Neuronal stem cell (in vitro differentiated cells): ENCODE measurements around the gene SKA2.

Source experiments
- DNase-seq: peaks from one replicate; pipeline ENCODE4 v3.0.0-alpha.2; 2013; ENCODE audit warnings: low spot score
- H2AFZ ChIP-seq: one replicate; pipeline ENCODE4 v1.6.1; 2013; ENCODE audit warnings: mild to moderate bottlenecking, low read length, inconsistent platforms
- H2AK5ac ChIP-seq: 2 replicates; pipeline ENCODE4 v1.6.1; 2013; ENCODE audit warnings: low read depth, mild to moderate bottlenecking, inconsistent platforms, low read length, moderate library complexity, mixed read lengths
- H2BK120ac ChIP-seq: 2 replicates; pipeline ENCODE4 v1.6.1; 2013; ENCODE audit warnings: low read depth, mild to moderate bottlenecking, inconsistent platforms, low read length, moderate library complexity, mixed read lengths
- H2BK12ac ChIP-seq: one replicate; pipeline ENCODE4 v1.6.1; 2013; ENCODE audit warnings: low read length, inconsistent platforms
- H2BK15ac ChIP-seq: 2 replicates; pipeline ENCODE4 v1.6.1; 2013; ENCODE audit warnings: mild to moderate bottlenecking, low read length, inconsistent platforms, mixed read lengths
- H2BK5ac ChIP-seq: one replicate; pipeline ENCODE4 v1.6.1; 2013; ENCODE audit warnings: inconsistent platforms, mild to moderate bottlenecking, low read length, moderate library complexity
- H3K14ac ChIP-seq: one replicate; pipeline ENCODE4 v1.6.1; 2013; ENCODE audit warnings: low read length, inconsistent platforms
- H3K18ac ChIP-seq: 2 replicates; pipeline ENCODE4 v1.6.1; 2013; ENCODE audit warnings: low read length, inconsistent platforms
- H3K23ac ChIP-seq: 2 replicates; pipeline ENCODE4 v1.6.1; 2013; ENCODE audit warnings: low read depth, mild to moderate bottlenecking, mixed read lengths, low read length, inconsistent platforms; ENCODE audit not compliant: poor library complexity
- H3K27ac ChIP-seq: replicated peaks from 3 replicates; pipeline ENCODE4 v1.5.1; 2013; ENCODE audit warnings: low read length, inconsistent platforms
- H3K27me3 ChIP-seq, 3 experiments: 2 replicates each; pipeline ENCODE4 v1.6.1; 2013; ENCODE audit warnings: low read length in 3 of 3, mild to moderate bottlenecking in 2 of 3, inconsistent platforms in 1 of 3, low read depth in 1 of 3, mixed read lengths in 1 of 3, moderate library complexity in 1 of 3; ENCODE audit not compliant: control insufficient read depth in 3 of 3, insufficient read depth in 3 of 3
- H3K36me3 ChIP-seq, 2 donors: replicated peaks in 1 of 2; 2 replicates each; pipeline ENCODE4 v1.6.1; 2013; ENCODE audit warnings: low read length in 2 of 2; ENCODE audit not compliant: control insufficient read depth in 2 of 2, insufficient read depth in 2 of 2
- H3K4ac ChIP-seq: 2 replicates; pipeline ENCODE4 v1.6.1; 2013; ENCODE audit warnings: inconsistent platforms, mild to moderate bottlenecking, low read length, moderate library complexity
- H3K4me1 ChIP-seq, 2 donors: 1 replicate in 1 of 2; 2 replicates in 1 of 2; pipeline ENCODE4 v1.6.1; 2013; ENCODE audit warnings: low read length in 2 of 2, low read depth in 1 of 2; ENCODE audit not compliant: control insufficient read depth in 2 of 2, insufficient read depth in 1 of 2
- H3K4me2 ChIP-seq: one replicate; pipeline ENCODE4 v1.6.1; 2013; ENCODE audit warnings: mild to moderate bottlenecking, low read length, inconsistent platforms; ENCODE audit not compliant: insufficient read depth, poor library complexity, severe bottlenecking
- H3K4me3 ChIP-seq, 2 donors: 2 replicates each; pipeline ENCODE4 v1.5.1; 2013; ENCODE audit warnings: low read length in 2 of 2, mild to moderate bottlenecking in 2 of 2, inconsistent platforms in 1 of 2, moderate library complexity in 1 of 2
- H3K79me1 ChIP-seq: one replicate; pipeline ENCODE4 v1.6.1; 2013; ENCODE audit warnings: low read depth, mild to moderate bottlenecking, inconsistent platforms, low read length, moderate library complexity
- H3K9ac ChIP-seq: one replicate; pipeline ENCODE4 v1.6.1; 2013; ENCODE audit warnings: mild to moderate bottlenecking, low read depth, low read length, inconsistent platforms; ENCODE audit not compliant: poor library complexity
- H3K9me3 ChIP-seq, 2 donors: replicated peaks in 1 of 2; 2 replicates each; pipeline versions ENCODE3 to v1.6.1; 2013; ENCODE audit warnings: low read length in 2 of 2, mild to moderate bottlenecking in 2 of 2, inconsistent platforms in 1 of 2, low read depth in 1 of 2, mixed read lengths in 1 of 2, moderate library complexity in 1 of 2; ENCODE audit not compliant: control insufficient read depth in 2 of 2, insufficient read depth in 1 of 2
- H4K8ac ChIP-seq: one replicate; pipeline ENCODE4 v1.6.1; 2013; ENCODE audit warnings: low read depth, mild to moderate bottlenecking, inconsistent platforms, low read length, moderate library complexity
- H4K91ac ChIP-seq: one replicate; pipeline ENCODE4 v1.6.1; 2013; ENCODE audit warnings: low read length, low read depth, mild to moderate bottlenecking, inconsistent platforms; ENCODE audit not compliant: poor library complexity
- WGBS, 2 donors: extraction: QIAGEN DNeasy Blood & Tissue Kit; methylation state at CpG; one replicate each; pipeline ENCODE4 v1.1.7; 2013; ENCODE audit warnings: missing lambda C conversion rate in 2 of 2, mixed read lengths in 1 of 2; ENCODE audit not compliant: insufficient read length in 2 of 2, insufficient replicate concordance in 1 of 2; ENCODE audit errors: extremely low coverage in 2 of 2; 5-methylcytosine and 5-hydroxymethylcytosine counted together

The SKA2 gene

DNA sequence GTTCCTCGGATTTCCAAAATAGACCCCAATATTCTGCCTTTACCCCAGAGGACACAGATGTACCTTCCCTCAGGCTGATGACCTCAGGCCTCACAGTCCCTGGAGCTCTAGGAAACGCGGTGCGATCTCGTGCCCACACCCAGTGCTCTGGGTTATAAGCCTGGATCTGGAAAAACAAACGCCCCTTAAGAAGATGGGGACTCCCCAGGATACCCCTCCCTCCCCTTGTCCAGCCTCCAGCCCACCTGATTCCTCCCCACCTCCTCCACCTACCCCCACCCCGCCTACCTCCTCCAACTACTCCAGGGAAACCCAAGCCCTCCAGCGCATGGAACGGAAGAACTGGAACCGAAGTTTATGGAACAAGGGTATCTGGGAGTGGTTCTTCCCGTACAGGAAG lies 19.7 kb upstream of the SKA2 start:
- no peak overlapping the region for H3K23ac ChIP-seq
- H2BK5ac ChIP-seq, result no peak overlapping the region
- H3K9ac ChIP-seq, result no peak overlapping the region
- peaks cover 0 to 11% of the 10 kb centered on the region in 2 donors for H3K9me3 ChIP-seq
- no CpG with 5 or more reads among the region's 11 CpGs for WGBS, 2 donors
- no peak overlapping the region for H2AK5ac ChIP-seq
- peaks cover 34 to 84% of the 10 kb centered on the region in 2 donors for H3K36me3 ChIP-seq
- no peak overlapping the region for H3K4me3 ChIP-seq
- no peak overlapping the region for H2AFZ ChIP-seq
- H3K79me1 ChIP-seq, result peaks cover 11% of the 10 kb centered on the region
- H3K4me1 ChIP-seq, result no peaks in the 10 kb centered on the region
- H4K8ac ChIP-seq, result no peak overlapping the region
- H3K14ac ChIP-seq, result no peak overlapping the region
- no peak overlapping the region for H3K4ac ChIP-seq
- H2BK120ac ChIP-seq, result no peak overlapping the region
- no peak for DNase-seq
- no peak overlapping the region for H3K18ac ChIP-seq
- H3K27ac ChIP-seq, result no peak overlapping the region
- no peaks in the 10 kb centered on the region for H3K27me3 ChIP-seq
- no peak overlapping the region for H4K91ac ChIP-seq
- no peak overlapping the region for H2BK12ac ChIP-seq
- no peak overlapping the region for H3K4me2 ChIP-seq
- H2BK15ac ChIP-seq, result no peak overlapping the region

DNA sequence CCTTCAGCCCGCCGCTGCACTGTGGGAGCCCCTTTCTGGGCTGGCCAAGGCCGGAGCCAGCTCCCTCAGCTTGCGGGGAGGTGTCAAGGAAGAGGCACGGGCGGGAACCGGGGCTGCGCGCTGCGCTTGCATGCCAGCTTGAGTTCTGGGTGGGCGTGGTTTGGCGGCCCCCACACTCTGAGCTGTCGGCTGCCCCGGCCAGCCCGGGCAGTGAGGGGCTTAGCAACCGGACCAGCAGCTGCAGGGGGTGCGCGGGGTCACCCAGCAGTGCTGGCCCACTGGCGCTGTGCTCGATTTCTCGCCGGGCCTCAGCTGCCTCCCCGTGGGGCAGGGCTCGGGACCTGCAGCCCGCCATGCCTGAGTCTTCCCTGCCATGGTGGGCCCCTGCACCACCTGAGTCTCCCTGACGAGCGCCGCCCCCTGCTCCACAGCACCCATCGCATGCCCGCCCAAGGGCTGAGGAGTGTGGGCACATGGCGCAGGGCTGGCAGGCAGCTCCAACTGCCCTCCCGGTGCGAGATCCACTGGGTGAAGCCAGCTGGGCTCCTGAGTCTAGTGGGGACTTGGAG lies 17.5 kb upstream of the SKA2 start:
- Histone ChIP-seq H3K4me3 (no peak overlapping the region), H3K36me3 (peaks cover 34 to 83% of the 10 kb centered on the region in 2 donors), H3K27me3 (no peaks in the 10 kb centered on the region), H2BK120ac (no peak overlapping the region), H3K79me1 (peaks cover 13% of the 10 kb centered on the region), H3K9me3 (peaks cover 0 to 11% of the 10 kb centered on the region in 2 donors), H2AFZ (no peak overlapping the region), H2BK12ac (no peak overlapping the region), H3K18ac (no peak overlapping the region), H3K23ac (no peak overlapping the region), H2BK15ac (no peak overlapping the region), H3K27ac (no peak overlapping the region), H4K91ac (no peak overlapping the region), H4K8ac (no peak overlapping the region), H2AK5ac (no peak overlapping the region), H3K14ac (no peak overlapping the region), H2BK5ac (no peak overlapping the region), H3K9ac (no peak overlapping the region), H3K4me2 (no peak overlapping the region), H3K4ac (no peak overlapping the region), H3K4me1 (peaks cover 3% of the 10 kb centered on the region in 2 donors)
- no peak for DNase-seq
- no CpG with 5 or more reads among the region's 33 CpGs for WGBS, 2 donors

- no peak overlapping the region for H3K9ac ChIP-seq
- no peak overlapping the region for H2AFZ ChIP-seq
- no peak overlapping the region for H2BK120ac ChIP-seq
- H3K9me3 ChIP-seq, result peaks cover 0 to 7% of the 10 kb centered on the region in 2 donors
- H2BK15ac ChIP-seq, result no peak overlapping the region
- H2BK5ac ChIP-seq, result no peak overlapping the region
- H3K4ac ChIP-seq, result no peak overlapping the region
- peaks cover 5% of the 10 kb centered on the region for H3K79me1 ChIP-seq
- H2AK5ac ChIP-seq, result no peak overlapping the region
- H4K91ac ChIP-seq, result no peak overlapping the region
- no peak overlapping the region for H3K4me3 ChIP-seq
- DNase-seq, result no peak
- H3K14ac ChIP-seq, result no peak overlapping the region
- H3K27ac ChIP-seq, result no peak overlapping the region
- H3K18ac ChIP-seq, result no peak overlapping the region
- no peaks in the 10 kb centered on the region for H3K27me3 ChIP-seq
- H3K36me3 ChIP-seq, result peaks cover 5 to 59% of the 10 kb centered on the region in 2 donors
- H3K23ac ChIP-seq, result no peak overlapping the region
- WGBS, 2 donors, result no CpG with 5 or more reads among the region's 2 CpGs
- peaks cover 4 to 14% of the 10 kb centered on the region in 2 donors for H3K4me1 ChIP-seq
- H3K4me2 ChIP-seq, result no peak overlapping the region
- no peak overlapping the region for H2BK12ac ChIP-seq
- H4K8ac ChIP-seq, result no peak overlapping the region
These were observed 12.6 kb upstream of the SKA2 start for GRCh38 chr17:59167571-59168001.

GRCh38 chr17:59165933-59166342 lies 11.0 kb upstream of the SKA2 start:
- peaks cover 2 to 58% of the 10 kb centered on the region in 2 donors for H3K36me3 ChIP-seq

More at GRCh38 chr17:59165933-59166342, 11.0 kb upstream of the SKA2 start:
- peak; percentile 88 for DNase-seq
- H3K4me3 ChIP-seq, result no peak overlapping the region
- H2BK15ac ChIP-seq, result no peak overlapping the region
- H3K18ac ChIP-seq, result no peak overlapping the region
- peak overlapping the region; percentile 57 for H2AFZ ChIP-seq
- no peak overlapping the region for H2AK5ac ChIP-seq
- H4K8ac ChIP-seq, result no peak overlapping the region
- no peak overlapping the region for H3K14ac ChIP-seq
- H3K9me3 ChIP-seq, result no peaks in the 10 kb centered on the region
- no peak overlapping the region for H3K23ac ChIP-seq
- no peak overlapping the region for H2BK120ac ChIP-seq
- no peak overlapping the region for H2BK5ac ChIP-seq
- no CpG with 5 or more reads among the region's 2 CpGs for WGBS, 2 donors
- no peak overlapping the region for H3K9ac ChIP-seq
- H4K91ac ChIP-seq, result no peak overlapping the region
- peaks cover 6 to 14% of the 10 kb centered on the region in 2 donors for H3K4me1 ChIP-seq
- no peaks in the 10 kb centered on the region for H3K27me3 ChIP-seq
- H3K79me1 ChIP-seq, result peaks cover 4% of the 10 kb centered on the region
- peak overlapping the region; percentile 56 for H3K27ac ChIP-seq
- H2BK12ac ChIP-seq, result no peak overlapping the region
- peak overlapping the region; percentile 18 for H3K4me2 ChIP-seq
- no peak overlapping the region for H3K4ac ChIP-seq
